Measurements from ENCODE around the gene TCP11L2. TPM values are rescaled to one million over a fixed set of nuclear protein-coding genes. Genes with fewer than 3 reads are reported as not detected.
"Not testable (repeated sequence)": the region's sequence is repeated elsewhere in the genome, so short reads cannot be mapped to it uniquely, and the experiment has no call there.

TCP11L2 gene
- total RNA-seq, 1 experiment from 2014 or later, result 12.9 TPM

- DNase-seq (ENCODE audit: low spot score), result no peak
- in situ Hi-C loops (cut with HindIII; ENCODE audit: low sequenced_read_pairs), result no loop called here
These were observed 20.7 kb upstream of the TCP11L2 start for GRCh38 chr12:106281804-106282203.

- in situ Hi-C loops (cut with HindIII; ENCODE audit: low sequenced_read_pairs), result no loop called here
- DNase-seq (ENCODE audit: low spot score), result peak; percentile 37
These were observed 20.0 kb upstream of the TCP11L2 start for GRCh38 chr12:106282457-106283097.

GRCh38 chr12:106284358-106285105 is 18.0 kb upstream of the TCP11L2 start:
- in situ Hi-C loops (cut with HindIII; ENCODE audit: low sequenced_read_pairs), result no loop called here
- peak; percentile 88 for DNase-seq (ENCODE audit: low spot score)

GRCh38 chr12:106285982-106286381 is 16.6 kb upstream of the TCP11L2 start:
- in situ Hi-C loops (cut with HindIII; ENCODE audit: low sequenced_read_pairs), result no loop called here
- DNase-seq (ENCODE audit: low spot score), result no peak

- DNase-seq (ENCODE audit: low spot score); in situ Hi-C loops (cut with HindIII; ENCODE audit: low sequenced_read_pairs): not testable (repeated sequence)
These were observed 15.9 kb upstream of the TCP11L2 start for GRCh38 chr12:106286576-106287162.

GRCh38 chr12:106287364-106287763 is 15.2 kb upstream of the TCP11L2 start:
- in situ Hi-C loops (cut with HindIII; ENCODE audit: low sequenced_read_pairs), result no loop called here
- DNase-seq (ENCODE audit: low spot score), result no peak

GRCh38 chr12:106288101-106288493 is 14.4 kb upstream of the TCP11L2 start:
- no peak for DNase-seq (ENCODE audit: low spot score)
- in situ Hi-C loops (cut with HindIII; ENCODE audit: low sequenced_read_pairs), result no loop called here

GRCh38 chr12:106288494-106289195 is 13.9 kb upstream of the TCP11L2 start:
- in situ Hi-C loops (cut with HindIII; ENCODE audit: low sequenced_read_pairs), result no loop called here
- DNase-seq (ENCODE audit: low spot score), result no peak

- in situ Hi-C loops (cut with HindIII; ENCODE audit: low sequenced_read_pairs), result no loop called here
- no peak for DNase-seq (ENCODE audit: low spot score)
These were observed 13.3 kb upstream of the TCP11L2 start for GRCh38 chr12:106289196-106289681.

- in situ Hi-C loops (cut with HindIII; ENCODE audit: low sequenced_read_pairs), result no loop called here
- no peak for DNase-seq (ENCODE audit: low spot score)
These were observed 11.9 kb upstream of the TCP11L2 start for GRCh38 chr12:106290666-106291065.

GRCh38 chr12:106291342-106291741 is 11.2 kb upstream of the TCP11L2 start:
- no peak for DNase-seq (ENCODE audit: low spot score)
- in situ Hi-C loops (cut with HindIII; ENCODE audit: low sequenced_read_pairs), result no loop called here

GRCh38 chr12:106292339-106292738 is 10.2 kb upstream of the TCP11L2 start:
- no peak for DNase-seq (ENCODE audit: low spot score)
- in situ Hi-C loops (cut with HindIII; ENCODE audit: low sequenced_read_pairs), result no loop called here

GRCh38 chr12:106296179-106296877 is 6.2 kb upstream of the TCP11L2 start:
- DNase-seq (ENCODE audit: low spot score), result no peak
- in situ Hi-C loops (cut with HindIII; ENCODE audit: low sequenced_read_pairs), result no loop called here

- no peak for DNase-seq (ENCODE audit: low spot score)
- in situ Hi-C loops (cut with HindIII; ENCODE audit: low sequenced_read_pairs), result no loop called here
These were observed 5.5 kb upstream of the TCP11L2 start for GRCh38 chr12:106297075-106297474.

GRCh38 chr12:106297681-106298080 is 4.9 kb upstream of the TCP11L2 start:
- in situ Hi-C loops (cut with HindIII; ENCODE audit: low sequenced_read_pairs), result no loop called here
- DNase-seq (ENCODE audit: low spot score), result no peak

GRCh38 chr12:106299202-106299774 is 3.2 kb upstream of the TCP11L2 start:
- DNase-seq (ENCODE audit: low spot score), result no peak

GRCh38 chr12:106300761-106301160 is 1.8 kb upstream of the TCP11L2 start:
- DNase-seq (ENCODE audit: low spot score), result no peak
- in situ Hi-C loops (cut with HindIII; ENCODE audit: low sequenced_read_pairs), result no loop called here

More at GRCh38 chr12:106299202-106299774, 3.2 kb upstream of the TCP11L2 start:
- in situ Hi-C loops (cut with HindIII; ENCODE audit: low sequenced_read_pairs), result no loop called here

- in situ Hi-C loops (cut with HindIII; ENCODE audit: low sequenced_read_pairs), result no loop called here
- DNase-seq (ENCODE audit: low spot score), result no peak
These were observed 1.3 kb upstream of the TCP11L2 start for GRCh38 chr12:106301241-106301610.
